ENCODE data around the gene CCDC127.

GRCh38 chr5:204966-205670 lies 12.8 kb downstream of the CCDC127 start:
- no peak for TF ChIP-seq EZH2 (IDR thresholded peaks at IDR 0.05; ENCODE audit: borderline replicate concordance, insufficient read depth, low read depth, low read length, poor library complexity, severe bottlenecking)
- TF ChIP-seq, protein P1, sequence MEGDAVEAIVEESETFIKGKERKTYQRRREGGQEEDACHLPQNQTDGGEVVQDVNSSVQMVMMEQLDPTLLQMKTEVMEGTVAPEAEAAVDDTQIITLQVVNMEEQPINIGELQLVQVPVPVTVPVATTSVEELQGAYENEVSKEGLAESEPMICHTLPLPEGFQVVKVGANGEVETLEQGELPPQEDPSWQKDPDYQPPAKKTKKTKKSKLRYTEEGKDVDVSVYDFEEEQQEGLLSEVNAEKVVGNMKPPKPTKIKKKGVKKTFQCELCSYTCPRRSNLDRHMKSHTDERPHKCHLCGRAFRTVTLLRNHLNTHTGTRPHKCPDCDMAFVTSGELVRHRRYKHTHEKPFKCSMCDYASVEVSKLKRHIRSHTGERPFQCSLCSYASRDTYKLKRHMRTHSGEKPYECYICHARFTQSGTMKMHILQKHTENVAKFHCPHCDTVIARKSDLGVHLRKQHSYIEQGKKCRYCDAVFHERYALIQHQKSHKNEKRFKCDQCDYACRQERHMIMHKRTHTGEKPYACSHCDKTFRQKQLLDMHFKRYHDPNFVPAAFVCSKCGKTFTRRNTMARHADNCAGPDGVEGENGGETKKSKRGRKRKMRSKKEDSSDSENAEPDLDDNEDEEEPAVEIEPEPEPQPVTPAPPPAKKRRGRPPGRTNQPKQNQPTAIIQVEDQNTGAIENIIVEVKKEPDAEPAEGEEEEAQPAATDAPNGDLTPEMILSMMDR (IDR thresholded peaks at IDR 0.05), result no peak
